ENCODE results near the gene SAPCD1.
A peak's percentile ranks its signal among the peaks of the same experiment; 100 is the strongest.
"Not testable (repeated sequence)": the region's sequence is repeated elsewhere in the genome, so short reads cannot be mapped to it uniquely, and the experiment has no call there.

Gene SAPCD1

GRCh38 chr6:31794294-31794865 is 31.9 kb downstream of the SAPCD1 start:
- Histone ChIP-seq H3K36me3 (ENCODE audit: insufficient read depth, low read length) (no peaks in the 10 kb centered on the region; the same call in none of the 2 replicates), H2AFZ (ENCODE audit: low read length, unreplicated experiment) (peak overlapping the region; percentile 42), H3K79me2 (ENCODE audit: control insufficient read depth, insufficient read depth, low read length, unreplicated experiment) (peaks cover 26% of the 10 kb centered on the region), H3K4me3 (ENCODE audit: low read depth, low read length) (peak overlapping the region; percentile 94), H3K27me3 (ENCODE audit: insufficient read depth, low read length) (no peaks in the 10 kb centered on the region), H3K4me1 (ENCODE audit: control insufficient read depth, insufficient read depth, low read length, unreplicated experiment) (peaks cover 15% of the 10 kb centered on the region), H3K27ac (ENCODE audit: low read depth, low read length) (peak overlapping the region; percentile 83)

GRCh38 chr6:31794866-31795615 is 32.6 kb downstream of the SAPCD1 start:
- Histone ChIP-seq H2AFZ (ENCODE audit: low read length, unreplicated experiment) (peak overlapping the region; percentile 49), H3K79me2 (ENCODE audit: control insufficient read depth, insufficient read depth, low read length, unreplicated experiment) (peaks cover 26% of the 10 kb centered on the region), H3K36me3 (ENCODE audit: insufficient read depth, low read length) (no peaks in the 10 kb centered on the region; the same call in none of the 2 replicates), H3K27ac (ENCODE audit: low read depth, low read length) (peak overlapping the region; percentile 83), H3K4me3 (ENCODE audit: low read depth, low read length) (peak overlapping the region; percentile 94), H3K27me3 (ENCODE audit: insufficient read depth, low read length) (no peaks in the 10 kb centered on the region), H3K4me1 (ENCODE audit: control insufficient read depth, insufficient read depth, low read length, unreplicated experiment) (peaks cover 15% of the 10 kb centered on the region)

- Histone ChIP-seq H3K79me2 (ENCODE audit: control insufficient read depth, insufficient read depth, low read length, unreplicated experiment) (peaks cover 26% of the 10 kb centered on the region), H3K27me3 (ENCODE audit: insufficient read depth, low read length) (no peaks in the 10 kb centered on the region), H3K27ac (ENCODE audit: low read depth, low read length) (peak within 1 kb of the TSS; percentile 83), H2AFZ (ENCODE audit: low read length, unreplicated experiment) (peak within 1 kb of the TSS; percentile 51), H3K4me3 (ENCODE audit: low read depth, low read length) (peak within 1 kb of the TSS; percentile 94), H3K36me3 (ENCODE audit: insufficient read depth, low read length) (no peaks in the 10 kb centered on the region; the same call in 1 of the 2 replicates), H3K4me1 (ENCODE audit: control insufficient read depth, insufficient read depth, low read length, unreplicated experiment) (peaks cover 15% of the 10 kb centered on the region)
Observed at GRCh38 chr6:31795616-31796298, 33.3 kb downstream of the SAPCD1 start, which contains the start of gene VARS1. VARS1 (minus strand) TSS chr6:31795752; CDS start chr6:31795217, 535 bp downstream.

- H3K36me3 ChIP-seq (ENCODE audit: insufficient read depth, low read length) = no peaks in the 10 kb centered on the region
Observed at GRCh38 chr6:31796993-31797385, 34.5 kb downstream of the SAPCD1 start.

GRCh38 chr6:31797588-31797987 is 35.1 kb downstream of the SAPCD1 start:
- H3K27ac ChIP-seq (ENCODE audit: low read depth, low read length) = no peak overlapping the region
- peaks cover 24% of the 10 kb centered on the region for H3K79me2 ChIP-seq (ENCODE audit: control insufficient read depth, insufficient read depth, low read length, unreplicated experiment)
- no peaks in the 10 kb centered on the region for H3K36me3 ChIP-seq (ENCODE audit: insufficient read depth, low read length)
- no peak overlapping the region for H3K4me3 ChIP-seq (ENCODE audit: low read depth, low read length)
- H3K4me1 ChIP-seq (ENCODE audit: control insufficient read depth, insufficient read depth, low read length, unreplicated experiment) = peaks cover 14% of the 10 kb centered on the region
- no peak overlapping the region for H2AFZ ChIP-seq (ENCODE audit: low read length, unreplicated experiment)
- H3K27me3 ChIP-seq (ENCODE audit: insufficient read depth, low read length) = no peaks in the 10 kb centered on the region

More at GRCh38 chr6:31796993-31797385, 34.5 kb downstream of the SAPCD1 start:
- Histone ChIP-seq H3K4me1 (ENCODE audit: control insufficient read depth, insufficient read depth, low read length, unreplicated experiment) (peaks cover 15% of the 10 kb centered on the region), H3K79me2 (ENCODE audit: control insufficient read depth, insufficient read depth, low read length, unreplicated experiment) (peaks cover 24% of the 10 kb centered on the region), H2AFZ (ENCODE audit: low read length, unreplicated experiment) (no peak overlapping the region), H3K27ac (ENCODE audit: low read depth, low read length) (no peak overlapping the region), H3K27me3 (ENCODE audit: insufficient read depth, low read length) (no peaks in the 10 kb centered on the region), H3K4me3 (ENCODE audit: low read depth, low read length) (no peak overlapping the region)

- Histone ChIP-seq H3K4me1 (ENCODE audit: control insufficient read depth, insufficient read depth, low read length, unreplicated experiment) (no peaks in the 10 kb centered on the region), H3K27ac (ENCODE audit: low read depth, low read length) (no peak overlapping the region), H3K4me3 (ENCODE audit: low read depth, low read length) (no peak overlapping the region), H3K79me2 (ENCODE audit: control insufficient read depth, insufficient read depth, low read length, unreplicated experiment) (peaks cover 13% of the 10 kb centered on the region), H2AFZ (ENCODE audit: low read length, unreplicated experiment) (no peak overlapping the region), H3K36me3 (ENCODE audit: insufficient read depth, low read length) (no peaks in the 10 kb centered on the region), H3K27me3 (ENCODE audit: insufficient read depth, low read length) (no peaks in the 10 kb centered on the region)
Observed at GRCh38 chr6:31799781-31800180, 37.3 kb downstream of the SAPCD1 start.

GRCh38 chr6:31801031-31801927 is 38.8 kb downstream of the SAPCD1 start:
- H3K4me3 ChIP-seq (ENCODE audit: low read depth, low read length); H3K36me3 ChIP-seq (ENCODE audit: insufficient read depth, low read length); H3K27me3 ChIP-seq (ENCODE audit: insufficient read depth, low read length); H2AFZ ChIP-seq (ENCODE audit: low read length, unreplicated experiment); H3K4me1 ChIP-seq (ENCODE audit: control insufficient read depth, insufficient read depth, low read length, unreplicated experiment); H3K27ac ChIP-seq (ENCODE audit: low read depth, low read length): not testable (repeated sequence)
- peaks cover 18% of the 10 kb centered on the region for H3K79me2 ChIP-seq (ENCODE audit: control insufficient read depth, insufficient read depth, low read length, unreplicated experiment)

- no peaks in the 10 kb centered on the region for H3K36me3 ChIP-seq (ENCODE audit: insufficient read depth, low read length)
- peaks cover 20% of the 10 kb centered on the region for H3K79me2 ChIP-seq (ENCODE audit: control insufficient read depth, insufficient read depth, low read length, unreplicated experiment)
- peak overlapping the region; percentile 71 for H3K27ac ChIP-seq (ENCODE audit: low read depth, low read length)
- H3K4me1 ChIP-seq (ENCODE audit: control insufficient read depth, insufficient read depth, low read length, unreplicated experiment) = peaks cover 9% of the 10 kb centered on the region
- no peaks in the 10 kb centered on the region for H3K27me3 ChIP-seq (ENCODE audit: insufficient read depth, low read length)
- peak overlapping the region; percentile 89 for H2AFZ ChIP-seq (ENCODE audit: low read length, unreplicated experiment)
- peak overlapping the region; percentile 89 for H3K4me3 ChIP-seq (ENCODE audit: low read depth, low read length)
Observed at GRCh38 chr6:31805939-31806469, 43.5 kb downstream of the SAPCD1 start.

GRCh38 chr6:31806470-31807272 is 44.2 kb downstream of the SAPCD1 start, which contains the start of gene LSM2:
LSM2 (minus strand) TSS chr6:31806966; CDS start chr6:31806757, 209 bp downstream.
- Histone ChIP-seq H3K27me3 (ENCODE audit: insufficient read depth, low read length) (no peaks in the 10 kb centered on the region), H3K4me3 (ENCODE audit: low read depth, low read length) (peak within 1 kb of the TSS; percentile 89), H3K27ac (ENCODE audit: low read depth, low read length) (peak within 1 kb of the TSS; percentile 71), H3K79me2 (ENCODE audit: control insufficient read depth, insufficient read depth, low read length, unreplicated experiment) (peaks cover 20% of the 10 kb centered on the region), H2AFZ (ENCODE audit: low read length, unreplicated experiment) (peak within 1 kb of the TSS; percentile 89), H3K36me3 (ENCODE audit: insufficient read depth, low read length) (no peaks in the 10 kb centered on the region), H3K4me1 (ENCODE audit: control insufficient read depth, insufficient read depth, low read length, unreplicated experiment) (peaks cover 9% of the 10 kb centered on the region)
